Tibial nerve (tissue), 4 donors: Measurements from ENCODE around the gene DMD.

Source experiments
- CTCF ChIP-seq, 5 experiments: fragments of 200-600 bp in 3 of 5; fragments of 450-650 bp in 2 of 5; sonication (generic) in 3 of 5; IDR thresholded peaks; one replicate each; pipeline ENCODE4 v1.5.1; 2016 to 2019; ENCODE audit warnings: antibody characterized with exemption in 5 of 5, mild to moderate bottlenecking in 3 of 5, moderate library complexity in 2 of 5
- EP300 ChIP-seq, 2 donors: sonication (generic); formaldehyde crosslinking; IDR thresholded peaks; one replicate each; pipeline ENCODE4 v1.6.1; 2017; ENCODE audit warnings: antibody characterized with exemption in 2 of 2, mild to moderate bottlenecking in 1 of 2
- POLR2A ChIP-seq, 2 donors: fragments of 450-650 bp; IDR thresholded peaks; one replicate each; pipeline ENCODE4 v1.6.1; 2017; ENCODE audit warnings: antibody characterized with exemption in 2 of 2, mild to moderate bottlenecking in 2 of 2, moderate library complexity in 2 of 2

GRCh38 chrX:31796624-31797023, 1414.7 kb downstream of the DMD start:
- no peak for TF ChIP-seq POLR2A (IDR thresholded peaks at IDR 0.05)
- TF ChIP-seq CTCF (IDR thresholded peaks at IDR 0.05): no peak
- TF ChIP-seq EP300 (IDR thresholded peaks at IDR 0.05): no peak
